ENCODE measurements around the gene PPM1A. TPM values are rescaled to one million over a fixed set of nuclear protein-coding genes. Genes with fewer than 3 reads are reported as not detected.

PPM1A gene
- 10 to 100 TPM; 54.1 to 56.2 TPM for total RNA-seq
- polyA plus RNA-seq (ENCODE audit: insufficient read length in 6 of 6) = 10 to 100 TPM; 49.4 to 60.2 (median 54.7) TPM
- long read RNA-seq, donor 1, full-length matches to known transcripts = 14 of 27 reads
- long read RNA-seq, donor 1, partial matches to known transcripts = 13 of 27 reads
- long read RNA-seq, donor 1, other reads (novel, unspliced or antisense) = 0 of 27 reads
- long read RNA-seq, donor 2, full-length matches to known transcripts = 6 of 13 reads
- long read RNA-seq, donor 2, partial matches to known transcripts = 7 of 13 reads
- long read RNA-seq, donor 2, other reads (novel, unspliced or antisense) = 0 of 13 reads
- long read RNA-seq, donor 3, full-length matches to known transcripts = 9 of 9 reads
- long read RNA-seq, donor 3, partial matches to known transcripts = 0 of 9 reads
- long read RNA-seq, donor 3, other reads (novel, unspliced or antisense) = 0 of 9 reads
- long read RNA-seq, donor 4, full-length matches to known transcripts = 1 of 5 reads
- long read RNA-seq, donor 4, partial matches to known transcripts = 0 of 5 reads
- long read RNA-seq, donor 4, other reads (novel, unspliced or antisense) = 4 of 5 reads
- long read RNA-seq, donor 5, full-length matches to known transcripts = 4 of 4 reads
- long read RNA-seq, donor 5, partial matches to known transcripts = 0 of 4 reads
- long read RNA-seq, donor 5, other reads (novel, unspliced or antisense) = 0 of 4 reads
- long read RNA-seq, donor 6, full-length matches to known transcripts = 5 of 10 reads
- long read RNA-seq, donor 6, partial matches to known transcripts = 5 of 10 reads
- long read RNA-seq, donor 6, other reads (novel, unspliced or antisense) = 0 of 10 reads
- long read RNA-seq, donor 7, full-length matches to known transcripts = 4 of 4 reads
- long read RNA-seq, donor 7, partial matches to known transcripts = 0 of 4 reads
- long read RNA-seq, donor 7, other reads (novel, unspliced or antisense) = 0 of 4 reads
- long read RNA-seq, donor 8, full-length matches to known transcripts = 7 of 7 reads
- long read RNA-seq, donor 8, partial matches to known transcripts = 0 of 7 reads
- long read RNA-seq, donor 8, other reads (novel, unspliced or antisense) = 0 of 7 reads
- long read RNA-seq, donor 9 = 0 reads
- long read RNA-seq, donor 10 = 0 reads
- long read RNA-seq, donor 11, full-length matches to known transcripts = 10 of 10 reads
- long read RNA-seq, donor 11, partial matches to known transcripts = 0 of 10 reads
- long read RNA-seq, donor 11, other reads (novel, unspliced or antisense) = 0 of 10 reads
- long read RNA-seq, donor 12, full-length matches to known transcripts = 3 of 3 reads
- long read RNA-seq, donor 12, partial matches to known transcripts = 0 of 3 reads
- long read RNA-seq, donor 12, other reads (novel, unspliced or antisense) = 0 of 3 reads

DNA sequence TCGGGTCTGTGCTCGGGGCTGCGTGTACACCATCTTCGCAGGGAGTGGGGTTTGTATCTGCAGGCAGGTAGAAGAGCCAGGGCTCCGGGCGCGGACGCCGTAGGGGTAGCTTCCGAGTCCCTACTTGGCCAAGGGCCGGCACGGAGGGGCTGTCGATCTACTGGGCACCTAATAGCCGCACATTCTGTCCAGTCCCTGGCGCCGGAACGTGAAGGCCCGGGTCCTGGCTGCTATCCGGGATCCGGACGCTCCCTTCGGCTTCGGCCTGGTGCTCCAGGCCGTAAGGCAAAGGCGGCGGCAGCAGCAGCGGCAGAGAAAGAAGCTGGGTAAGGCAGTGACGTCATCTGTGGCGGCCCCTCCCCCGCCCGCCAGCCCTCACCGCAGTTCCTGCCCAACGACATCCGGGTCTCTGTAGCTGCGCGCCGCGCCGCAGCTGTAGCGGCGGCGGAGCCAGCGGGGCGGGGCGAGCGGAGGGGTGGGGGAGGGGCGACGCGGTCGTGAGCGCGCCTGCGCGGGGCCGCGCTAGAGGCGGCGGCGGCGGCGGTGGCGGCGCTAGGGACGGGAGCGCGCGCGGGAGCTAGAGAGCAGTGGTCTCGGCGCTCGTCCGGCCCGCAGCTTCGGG lies at the start of gene PPM1A:
PPM1A (plus strand) TSS at position 525 of the 622 bp plus-strand sequence. CDS start 33,483 bp downstream, outside the sequence.
- Histone ChIP-seq H3K9me3 (no peaks in the 10 kb centered on the region), H3K4me1 (peaks cover 18 to 45% of the 10 kb centered on the region in 2 donors), H3K27me3 (no peaks in the 10 kb centered on the region), H3K27ac (peak within 1 kb of the TSS; percentile 100), H3K4me3 (peak within 1 kb of the TSS; percentile 71 to 80), H3K36me3 (no peaks in the 10 kb centered on the region)
- ATAC-seq = peak; percentile 88
- peak; percentile 96 to 99 (median 98) for DNase-seq
- TF ChIP-seq, protein P1, sequence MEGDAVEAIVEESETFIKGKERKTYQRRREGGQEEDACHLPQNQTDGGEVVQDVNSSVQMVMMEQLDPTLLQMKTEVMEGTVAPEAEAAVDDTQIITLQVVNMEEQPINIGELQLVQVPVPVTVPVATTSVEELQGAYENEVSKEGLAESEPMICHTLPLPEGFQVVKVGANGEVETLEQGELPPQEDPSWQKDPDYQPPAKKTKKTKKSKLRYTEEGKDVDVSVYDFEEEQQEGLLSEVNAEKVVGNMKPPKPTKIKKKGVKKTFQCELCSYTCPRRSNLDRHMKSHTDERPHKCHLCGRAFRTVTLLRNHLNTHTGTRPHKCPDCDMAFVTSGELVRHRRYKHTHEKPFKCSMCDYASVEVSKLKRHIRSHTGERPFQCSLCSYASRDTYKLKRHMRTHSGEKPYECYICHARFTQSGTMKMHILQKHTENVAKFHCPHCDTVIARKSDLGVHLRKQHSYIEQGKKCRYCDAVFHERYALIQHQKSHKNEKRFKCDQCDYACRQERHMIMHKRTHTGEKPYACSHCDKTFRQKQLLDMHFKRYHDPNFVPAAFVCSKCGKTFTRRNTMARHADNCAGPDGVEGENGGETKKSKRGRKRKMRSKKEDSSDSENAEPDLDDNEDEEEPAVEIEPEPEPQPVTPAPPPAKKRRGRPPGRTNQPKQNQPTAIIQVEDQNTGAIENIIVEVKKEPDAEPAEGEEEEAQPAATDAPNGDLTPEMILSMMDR (IDR thresholded peaks at IDR 0.05) = no peak
- intact Hi-C loops (cut with DNase I) = no loop called here

DNA sequence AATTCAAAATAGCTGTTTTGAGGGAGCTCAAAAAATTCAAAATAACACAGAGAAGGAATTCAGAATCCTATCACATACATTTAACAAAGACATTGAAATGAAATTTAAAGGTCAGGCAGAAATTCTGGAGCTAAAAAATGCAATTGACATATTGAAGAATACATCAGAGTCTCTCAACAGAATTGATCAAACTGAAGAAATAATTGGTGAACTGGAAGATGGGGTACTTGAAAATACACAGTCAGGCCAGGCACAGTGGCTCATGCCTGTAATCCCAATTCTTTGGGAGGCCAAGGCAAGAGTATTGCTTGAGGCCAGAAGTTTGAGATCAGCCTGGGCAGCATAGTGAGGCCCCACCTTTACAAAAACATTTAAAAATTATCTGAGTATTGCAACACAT lies 49.7 kb upstream of the PPM1A start:
- intact Hi-C loops (cut with DNase I) = no loop called here
- ATAC-seq (no peak), DNase-seq (no peak)
- no peak overlapping the region for H3K27ac ChIP-seq
- H3K27me3 ChIP-seq = no peaks in the 10 kb centered on the region
- no peak overlapping the region for H3K4me3 ChIP-seq
- H3K4me1 ChIP-seq = peaks cover 0 to 3% of the 10 kb centered on the region in 2 donors
- H3K36me3 ChIP-seq = no peaks in the 10 kb centered on the region
- TF ChIP-seq, protein P1 (IDR thresholded peaks at IDR 0.05) = no peak
- H3K9me3 ChIP-seq = peaks cover 0 to 9% of the 10 kb centered on the region in 2 donors

DNA sequence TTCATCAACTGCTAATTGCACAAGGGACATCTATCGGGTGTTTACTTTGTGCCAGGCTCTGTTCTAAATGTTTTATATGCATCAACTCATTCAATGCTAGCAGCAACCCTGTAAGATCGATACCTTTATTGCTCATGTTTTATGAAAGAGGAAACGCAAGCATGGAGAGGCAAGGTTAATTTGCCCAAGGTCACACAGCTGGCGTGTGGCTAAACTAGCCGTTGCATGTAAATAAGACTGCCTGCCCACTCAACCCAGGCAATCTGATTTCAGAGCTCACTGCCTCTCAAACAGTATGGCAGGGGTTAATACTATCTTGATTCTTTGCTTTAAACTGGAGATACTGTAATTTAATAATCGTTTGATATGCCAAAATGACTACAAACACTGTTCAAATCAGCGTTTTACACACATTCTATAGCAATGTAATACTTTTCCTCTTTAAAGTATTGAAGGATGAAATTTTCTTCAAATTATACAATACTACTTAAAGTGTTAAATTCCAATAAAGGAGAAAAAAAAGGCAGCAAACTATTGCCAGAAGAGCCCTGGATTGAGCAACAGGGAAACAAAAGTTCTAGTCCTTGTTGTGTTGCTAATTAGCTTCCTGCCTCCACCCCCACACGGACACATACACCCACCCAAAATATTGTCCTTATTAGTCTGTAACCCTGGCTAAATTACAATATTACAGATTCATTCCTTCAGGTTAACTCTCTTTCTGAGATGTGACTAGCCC lies 44.7 kb upstream of the PPM1A start:
- H3K4me3 ChIP-seq = no peak overlapping the region
- peaks cover 0 to 6% of the 10 kb centered on the region in 2 donors for H3K9me3 ChIP-seq
- ATAC-seq (no peak), DNase-seq (no peak)
- peaks cover 0 to 6% of the 10 kb centered on the region in 2 donors for H3K4me1 ChIP-seq
- H3K36me3 ChIP-seq = no peaks in the 10 kb centered on the region
- TF ChIP-seq, protein P1 (IDR thresholded peaks at IDR 0.05) = no peak
- no peaks in the 10 kb centered on the region for H3K27me3 ChIP-seq
- intact Hi-C loops (cut with DNase I) = no loop called here
- H3K27ac ChIP-seq = no peak overlapping the region

Data from left lung (tissue), 14 donors.